Measurements from ENCODE around the gene LRRC1.

Gene LRRC1

DNA sequence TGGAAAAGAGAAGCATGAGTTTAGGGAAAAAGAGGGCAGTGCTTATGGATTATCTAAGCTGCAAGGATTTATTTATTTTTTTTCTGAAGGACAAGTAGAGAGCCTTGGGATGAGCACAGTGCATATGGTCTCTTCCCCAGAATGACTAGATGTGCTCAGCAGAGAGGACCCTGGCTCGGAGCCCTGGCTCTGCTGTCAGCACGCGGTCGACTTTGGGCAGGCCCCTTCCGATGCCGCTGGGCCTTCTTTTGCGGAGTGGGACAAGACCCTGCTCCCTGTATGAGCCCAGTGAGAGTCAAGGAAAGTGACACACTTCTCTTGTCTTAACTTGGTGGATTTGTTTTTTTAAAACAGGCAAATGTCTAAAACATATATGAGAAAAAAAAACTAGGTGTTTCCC, 51.4 kb downstream of the LRRC1 start:
- no peak for DNase-seq (ENCODE audit: low read depth, low spot score)

DNA sequence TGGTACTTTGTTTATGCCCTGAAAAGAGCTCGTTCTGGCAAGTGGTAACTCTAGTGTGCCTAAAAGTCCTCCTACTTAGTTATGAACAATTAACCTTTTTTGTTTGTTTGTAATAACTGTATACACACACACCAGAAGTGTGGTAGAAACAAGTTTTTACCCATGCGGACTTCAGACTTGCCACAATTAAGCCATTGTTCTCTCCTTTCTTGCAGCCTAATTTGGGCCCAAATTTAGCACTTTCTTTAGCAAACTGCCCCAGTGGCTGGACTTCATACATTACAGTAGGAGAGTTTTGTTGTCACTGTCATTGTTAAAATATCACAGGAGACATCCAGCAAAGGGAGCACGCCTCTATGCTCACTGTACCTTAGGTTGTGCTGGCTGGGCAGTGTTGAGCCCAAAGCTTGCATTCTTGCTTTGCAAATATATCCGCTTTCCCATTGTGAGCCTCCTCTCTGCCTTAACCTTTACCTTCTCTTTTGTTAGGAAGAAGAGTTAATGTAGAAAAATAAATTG, 53.0 kb downstream of the LRRC1 start:
- no peak for DNase-seq (ENCODE audit: low read depth, low spot score)

DNA sequence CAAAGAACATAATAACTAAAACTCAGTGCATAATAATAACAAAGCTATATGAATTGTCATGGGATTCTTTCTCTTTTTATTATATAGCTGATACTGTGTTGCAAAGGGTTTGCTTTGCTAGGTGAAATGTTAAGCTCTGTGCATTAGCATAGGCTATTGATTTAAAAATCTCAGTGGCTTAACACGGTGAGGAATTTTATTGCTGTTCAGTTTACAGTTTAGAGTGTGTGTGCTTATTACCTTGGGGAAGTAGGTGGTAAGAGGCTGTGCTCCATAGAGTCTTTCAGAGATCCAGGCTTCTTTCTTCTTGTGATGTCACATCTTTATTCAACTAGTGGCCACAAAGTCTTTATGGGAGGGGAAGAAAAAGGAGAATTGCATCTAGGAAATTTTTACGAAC, 55.7 kb downstream of the LRRC1 start:
- no peak for DNase-seq (ENCODE audit: low read depth, low spot score)

DNA sequence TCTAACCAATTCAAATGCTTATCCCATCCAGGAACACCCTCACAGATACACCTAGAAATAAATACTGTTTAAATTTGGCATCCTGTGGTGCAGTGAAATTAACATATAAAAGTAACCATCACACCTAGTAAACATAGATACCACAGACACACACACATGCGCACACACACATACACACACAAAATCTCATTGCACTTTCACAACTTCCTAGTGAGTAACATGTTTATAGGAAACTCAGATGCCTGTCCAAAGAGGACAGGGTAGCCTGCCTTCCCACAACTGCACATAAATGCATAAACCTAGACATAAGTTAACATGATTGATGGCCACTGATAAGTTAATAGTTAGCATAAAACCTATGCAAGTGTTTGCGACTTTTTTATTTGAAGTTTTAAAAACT, 56.8 kb downstream of the LRRC1 start:
- no peak for DNase-seq (ENCODE audit: low read depth, low spot score)

- no peak for DNase-seq (ENCODE audit: low read depth, low spot score)
Measured at GRCh38 chr6:53852805-53853204, 58.0 kb downstream of the LRRC1 start.

DNA sequence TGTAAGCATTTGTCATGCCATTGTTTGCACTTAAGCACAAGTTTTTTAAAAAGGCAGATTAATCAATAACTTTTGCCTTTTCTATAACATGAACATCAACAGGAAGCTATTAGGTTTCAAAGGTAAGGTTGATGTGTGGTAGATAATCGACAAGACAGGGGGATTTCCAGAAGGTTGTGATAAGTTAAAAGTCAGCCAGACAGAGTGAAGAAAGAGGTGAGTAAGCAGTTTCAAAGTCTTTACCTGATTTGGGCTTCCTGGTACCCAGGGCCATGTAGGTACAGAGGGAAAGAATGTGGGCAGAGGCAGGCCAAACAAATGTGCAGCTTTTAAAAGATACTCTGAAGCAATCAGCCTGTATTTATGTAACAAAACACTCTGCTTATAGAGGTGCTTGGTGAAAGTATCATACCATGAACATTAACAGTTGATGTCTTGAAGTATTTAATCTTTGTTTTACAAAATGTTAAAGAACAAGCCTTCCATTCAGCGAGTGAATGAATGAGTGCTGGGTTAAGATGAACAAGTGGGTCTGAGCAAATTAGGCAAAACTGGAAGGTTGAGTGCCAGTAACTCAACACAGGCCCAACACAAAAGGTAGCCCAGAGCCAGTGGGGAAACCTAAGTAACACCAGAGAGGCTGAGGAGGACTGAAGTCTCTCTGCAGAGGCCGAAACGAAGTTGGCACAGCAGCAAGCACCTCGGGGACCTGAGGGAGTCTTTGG, 60.2 kb downstream of the LRRC1 start:
- DNase-seq (ENCODE audit: low read depth, low spot score): no peak

DNA sequence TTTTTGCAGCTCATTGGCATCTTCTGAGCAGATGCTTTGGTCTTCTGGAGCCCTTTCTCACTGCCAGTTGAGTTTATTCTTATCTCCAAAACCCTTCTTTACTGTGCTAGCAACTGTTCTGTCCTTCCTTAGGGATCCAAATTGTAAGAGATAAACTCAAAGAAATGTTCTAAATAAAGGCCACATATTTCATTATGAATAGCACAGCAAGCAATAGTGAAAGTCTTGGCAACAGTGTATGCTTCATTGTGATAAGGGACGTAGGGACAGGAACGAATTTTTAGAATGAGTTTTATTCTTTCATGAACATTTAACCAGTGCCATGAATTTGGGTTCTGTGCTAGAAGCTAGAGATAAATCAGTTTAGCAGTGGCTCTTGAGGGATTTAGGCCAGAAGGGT, 61.1 kb downstream of the LRRC1 start:
- no peak for DNase-seq (ENCODE audit: low read depth, low spot score)

- no peak for DNase-seq (ENCODE audit: low read depth, low spot score)
Measured at GRCh38 chr6:53857318-53858094, 62.7 kb downstream of the LRRC1 start.

DNA sequence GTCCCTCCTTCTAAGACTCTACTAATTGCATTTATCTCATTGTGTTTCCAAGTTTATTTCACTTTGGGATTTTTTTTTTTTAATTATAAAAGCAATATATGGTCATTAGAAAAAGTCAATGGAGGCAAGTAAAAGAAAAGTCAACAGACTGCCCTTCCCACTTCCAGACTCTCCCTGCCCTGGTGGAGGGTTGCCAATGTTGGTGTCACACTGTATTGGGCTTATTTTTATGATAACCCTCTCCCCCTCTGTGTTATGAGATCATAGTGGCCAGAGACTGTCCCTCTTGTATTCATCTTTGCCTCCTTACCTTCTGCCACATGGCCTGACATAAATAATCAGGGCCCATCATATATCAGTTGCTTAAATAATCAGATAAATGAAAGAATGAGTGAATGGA, 63.4 kb downstream of the LRRC1 start:
- no peak for DNase-seq (ENCODE audit: low read depth, low spot score)

GRCh38 chr6:53858913-53859312, 64.1 kb downstream of the LRRC1 start:
- no peak for DNase-seq (ENCODE audit: low read depth, low spot score)

- DNase-seq (ENCODE audit: low read depth, low spot score): no peak
Measured at GRCh38 chr6:53860511-53860910, 65.7 kb downstream of the LRRC1 start.

DNA sequence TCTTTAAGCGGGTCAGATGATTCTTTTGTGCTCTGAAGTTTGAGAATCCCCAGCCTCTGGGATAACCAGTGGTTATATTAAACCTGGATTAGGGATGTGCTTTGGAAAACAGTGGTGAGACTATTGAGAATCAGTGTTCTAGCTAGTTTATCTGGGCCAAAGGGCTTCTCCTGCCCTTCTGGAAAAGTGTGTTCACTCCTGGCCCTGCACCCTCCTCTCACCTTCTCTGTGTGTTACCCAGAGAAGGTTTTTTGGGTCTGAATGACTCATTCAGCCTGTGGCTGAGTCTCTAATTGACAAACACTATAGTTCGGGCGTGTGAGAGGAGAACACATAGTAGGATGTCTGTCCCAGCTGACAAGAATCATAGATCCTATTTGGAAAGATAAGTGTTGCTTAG, 66.7 kb downstream of the LRRC1 start:
- no peak for DNase-seq (ENCODE audit: low read depth, low spot score)

DNA sequence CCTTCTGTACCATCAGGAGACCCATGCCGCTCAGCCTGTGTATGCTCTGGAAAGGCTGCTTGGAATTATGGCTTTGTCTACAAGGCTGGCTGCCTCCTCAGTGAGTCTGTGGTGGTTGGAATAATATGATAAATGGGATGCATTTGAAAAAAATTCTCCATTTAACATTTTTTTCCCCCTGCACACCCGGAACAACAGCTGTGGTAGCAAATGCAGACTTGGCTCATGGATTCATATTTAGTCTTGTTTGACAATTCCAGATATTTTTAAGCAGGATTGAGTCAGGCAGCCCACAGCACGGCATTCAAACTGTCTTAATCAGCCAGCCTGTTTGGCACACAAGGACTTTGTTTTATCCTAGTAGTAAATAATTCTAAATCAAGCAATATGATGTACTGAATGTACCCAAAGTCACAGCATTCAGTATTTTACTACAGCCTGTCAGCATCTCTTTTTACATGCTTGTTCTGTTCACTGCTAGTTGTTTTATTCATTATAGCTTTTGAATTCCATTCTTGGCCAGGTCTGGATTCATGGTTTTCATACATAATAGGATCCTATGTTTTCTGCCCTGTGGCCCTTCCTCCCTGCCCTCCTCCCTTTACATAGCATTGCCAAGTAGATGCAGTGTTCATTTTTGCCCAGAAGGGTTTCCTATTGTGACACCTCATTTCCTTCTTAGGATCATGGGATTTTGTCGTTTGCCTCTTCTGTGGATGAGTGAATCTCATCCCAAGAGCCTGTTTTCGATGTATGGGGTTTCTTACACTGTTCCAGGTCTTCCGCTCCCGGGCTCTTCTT, 68.1 kb downstream of the LRRC1 start:
- no peak for DNase-seq (ENCODE audit: low read depth, low spot score)

- no peak for DNase-seq (ENCODE audit: low read depth, low spot score)
Measured at GRCh38 chr6:53864781-53865180, 70.0 kb downstream of the LRRC1 start.

GRCh38 chr6:53866226-53866625, 71.4 kb downstream of the LRRC1 start:
- no peak for DNase-seq (ENCODE audit: low read depth, low spot score)

DNA sequence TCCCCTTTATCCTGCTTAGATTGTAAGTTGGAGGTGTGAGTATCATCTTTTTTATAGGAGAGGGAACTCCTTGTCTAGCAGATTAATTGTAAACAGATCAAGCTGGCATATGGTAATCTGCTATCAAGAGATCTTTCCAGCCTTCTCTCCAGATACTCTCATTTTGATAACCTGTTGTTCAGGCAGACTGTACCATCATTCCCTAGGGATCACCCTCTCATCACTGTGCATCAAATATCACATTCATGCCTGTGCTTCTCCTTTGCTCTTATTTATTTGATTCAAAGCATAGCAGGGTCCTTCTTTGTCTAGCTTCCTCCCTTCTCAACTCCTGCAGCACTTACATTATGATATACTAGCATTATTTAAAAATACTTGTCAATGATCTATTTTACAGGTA, 73.8 kb downstream of the LRRC1 start:
- no peak for DNase-seq (ENCODE audit: low read depth, low spot score)

DNA sequence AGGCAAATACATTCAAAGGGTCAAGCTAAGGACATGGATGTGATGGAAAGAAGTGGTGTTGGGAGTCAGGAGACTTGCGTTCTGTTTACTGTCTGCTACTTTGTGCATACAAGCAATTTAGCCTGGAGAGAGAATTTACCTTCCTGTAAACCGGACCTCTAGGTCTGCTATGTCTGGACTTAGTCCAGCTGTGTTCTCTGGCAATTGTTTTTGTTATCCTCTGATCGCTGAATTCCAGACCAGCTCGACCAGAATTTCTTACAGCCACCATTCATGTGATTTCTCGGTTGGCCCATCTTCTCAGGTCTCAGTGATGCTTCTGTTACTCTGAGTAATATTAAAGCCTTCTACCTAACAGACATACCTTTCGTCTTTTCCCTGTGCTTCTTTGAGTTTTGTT, 75.2 kb downstream of the LRRC1 start:
- DNase-seq (ENCODE audit: low read depth, low spot score): no peak

GRCh38 chr6:53873922-53874321, 79.1 kb downstream of the LRRC1 start:
- no peak for DNase-seq (ENCODE audit: low read depth, low spot score)

DNA sequence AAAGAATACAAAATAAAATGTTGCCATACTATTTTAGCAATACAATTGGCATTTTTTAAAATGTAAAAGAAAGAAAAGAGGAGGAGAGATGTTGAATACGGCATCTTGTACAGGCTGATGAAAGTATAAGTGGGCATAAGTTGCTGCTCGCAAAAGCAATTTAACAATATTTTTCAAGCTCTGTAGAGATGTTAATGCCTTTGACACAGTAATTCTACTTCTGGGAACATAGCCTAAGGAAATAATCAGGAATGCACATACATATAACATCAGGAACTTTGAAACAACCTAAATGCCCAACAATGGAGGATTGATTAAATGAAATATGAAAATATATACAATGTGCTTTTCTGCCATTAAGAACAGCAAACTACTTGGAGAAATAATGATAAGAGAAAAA, 80.2 kb downstream of the LRRC1 start:
- no peak for DNase-seq (ENCODE audit: low read depth, low spot score)

GRCh38 chr6:53877151-53877550, 82.3 kb downstream of the LRRC1 start:
- DNase-seq (ENCODE audit: low read depth, low spot score): no peak

GRCh38 chr6:53878808-53879207, 84.0 kb downstream of the LRRC1 start:
- DNase-seq (ENCODE audit: low read depth, low spot score): no peak

DNA sequence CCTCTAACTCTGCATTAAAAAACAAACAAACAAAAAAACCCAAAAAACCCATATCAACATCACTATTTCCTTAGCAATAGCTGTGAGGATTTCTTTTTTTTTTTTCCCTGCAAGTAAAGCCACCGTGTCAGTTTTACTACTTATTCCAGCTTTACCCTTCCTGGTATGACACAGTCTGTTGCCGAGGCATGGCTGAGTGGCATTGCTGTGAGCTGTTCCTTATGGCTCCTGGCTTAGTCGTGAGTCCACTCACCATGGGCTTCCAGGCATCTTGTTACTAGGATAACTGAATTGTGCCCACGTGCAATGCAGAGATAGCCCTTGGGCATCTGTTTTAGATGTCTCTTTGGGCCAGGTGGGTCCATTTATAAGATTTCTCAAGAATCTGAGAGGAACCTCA, 84.8 kb downstream of the LRRC1 start:
- DNase-seq (ENCODE audit: low read depth, low spot score): no peak
